DMS153 (cell line): ENCODE results near the gene FOXD4L5.
"Not testable (repeated sequence)": the region's sequence is repeated elsewhere in the genome, so short reads cannot be mapped to it uniquely, and the experiment has no call there.

Experiments
- DNase-seq: peaks from one replicate; lab custom pipeline; 2025; lab: John Stamatoyannopoulos, UW

The FOXD4L5 gene

DNA sequence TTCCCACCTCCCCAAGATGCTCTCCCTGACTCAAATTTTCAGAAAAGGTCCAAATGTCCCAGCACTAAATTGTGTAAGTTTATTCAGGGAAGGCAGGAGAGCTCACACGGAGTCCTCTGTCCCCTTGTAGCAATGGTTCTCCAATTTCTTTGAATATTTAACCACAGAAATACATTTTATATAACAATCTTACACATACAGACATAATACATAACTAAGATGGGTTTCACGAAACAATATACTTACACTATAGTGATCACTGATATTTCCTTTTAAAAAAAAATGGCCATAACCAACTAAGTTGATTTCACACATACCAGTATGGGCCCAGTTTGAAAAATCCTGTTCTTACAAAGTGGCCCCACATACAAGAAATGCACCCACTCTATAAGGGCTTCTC lies at the start of gene FOXD4L5:
TSS of gene FOXD4L5 (minus strand) at position 101 of the 400 bp plus-strand sequence. CDS start 832 bp downstream, outside the sequence.
- DNase-seq: not testable (repeated sequence)

GRCh38 chr9:65283943-65284342 lies 1.1 kb downstream of the FOXD4L5 start:
- not testable (repeated sequence) for DNase-seq

DNA sequence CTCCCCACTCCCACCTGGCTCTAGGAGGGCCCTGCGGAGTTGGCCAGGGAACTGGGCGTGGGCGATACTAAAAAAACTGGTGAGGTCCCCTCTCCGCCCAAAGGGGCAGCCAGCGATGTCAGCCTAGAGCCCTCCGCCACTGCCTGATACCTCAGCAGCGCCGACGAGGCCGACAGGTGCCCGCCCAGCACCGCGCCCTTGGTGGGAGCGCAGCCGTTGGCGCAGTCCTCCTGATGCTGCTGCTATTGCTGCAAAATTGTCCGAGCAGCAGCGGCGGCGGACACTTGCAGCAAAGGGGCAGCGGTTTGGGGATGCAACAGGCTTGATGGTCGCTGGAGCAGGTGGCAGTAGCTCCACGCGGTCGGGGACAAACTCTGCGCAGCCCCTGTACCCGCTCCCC lies 2.0 kb downstream of the FOXD4L5 start:
- not testable (repeated sequence) for DNase-seq
